Urothelium cell line (cell line): Measurements from ENCODE around the gene MACROD1.

Source experiments
- DNase-seq: peaks from one replicate; pipeline ENCODE4 v3.0.0; 2011; ENCODE audit warnings: low spot score, mixed read lengths
- FAIRE-seq: peaks from 2 replicates; lab custom pipeline; 2011; peaks lifted over from hg19 to GRCh38; lab: Jason Lieb, UNC

The MACROD1 gene

DNA sequence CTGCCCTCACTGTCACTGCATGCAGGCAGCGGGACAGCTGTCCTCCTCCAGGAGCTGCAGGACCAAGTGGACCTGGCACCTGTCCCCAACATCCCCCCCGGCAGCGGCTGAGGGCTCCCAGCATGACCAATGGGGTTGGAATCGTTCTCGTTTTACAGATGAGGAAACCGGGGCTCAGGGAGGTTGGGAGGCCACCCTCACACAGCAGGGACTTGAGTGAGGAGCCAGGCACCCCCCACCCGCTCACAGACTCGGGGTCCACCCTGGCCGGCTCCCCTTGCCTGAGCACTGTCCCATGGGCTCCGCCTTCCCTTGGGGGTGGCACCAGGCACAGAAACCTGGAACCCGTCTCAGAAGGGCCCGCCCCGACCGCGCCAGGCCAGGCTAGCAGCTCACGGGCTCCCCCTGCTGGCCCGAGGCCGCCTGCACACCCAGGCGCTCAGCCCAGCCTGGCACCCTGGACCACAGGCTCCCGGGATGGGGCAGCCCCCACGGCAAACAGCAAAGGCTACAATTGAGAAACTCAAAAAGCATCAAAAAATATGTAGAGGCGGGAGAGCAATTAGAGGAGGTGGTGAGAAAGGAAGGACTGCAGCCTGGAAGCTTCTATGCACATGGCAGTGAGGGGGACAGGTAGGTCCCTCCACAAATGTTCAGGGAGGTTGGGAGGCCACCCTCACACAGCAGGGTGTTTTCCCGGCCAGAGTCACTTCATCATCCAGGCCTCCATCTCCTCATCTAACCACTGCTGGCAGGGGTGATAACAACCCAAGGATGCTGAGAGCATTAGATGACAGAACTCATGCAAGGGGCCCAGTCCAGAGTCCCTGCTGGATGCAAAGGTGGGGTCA lies 12.8 kb downstream of the MACROD1 start:
- FAIRE-seq (no peak), DNase-seq (peak; percentile 94)

DNA sequence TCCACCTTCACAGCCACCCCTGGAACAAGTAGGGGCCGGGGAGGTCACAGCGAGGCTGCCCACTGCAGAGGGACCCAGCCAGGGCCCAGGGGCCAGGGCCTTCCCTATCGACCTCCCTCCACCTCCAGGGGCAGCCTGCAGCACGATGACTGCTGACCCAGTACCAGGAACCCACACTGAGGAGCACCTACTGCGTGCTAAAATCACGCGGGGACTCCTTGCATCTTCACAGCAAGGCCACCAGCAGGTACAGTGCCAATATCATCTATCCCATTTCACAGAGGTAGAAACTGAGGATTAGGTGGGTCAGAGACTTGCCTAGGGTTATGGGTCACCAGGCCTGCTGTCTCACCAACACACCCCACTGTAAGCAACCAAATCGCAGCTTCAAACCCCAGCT lies 14.6 kb downstream of the MACROD1 start:
- no peak for DNase-seq
- no peak for FAIRE-seq

DNA sequence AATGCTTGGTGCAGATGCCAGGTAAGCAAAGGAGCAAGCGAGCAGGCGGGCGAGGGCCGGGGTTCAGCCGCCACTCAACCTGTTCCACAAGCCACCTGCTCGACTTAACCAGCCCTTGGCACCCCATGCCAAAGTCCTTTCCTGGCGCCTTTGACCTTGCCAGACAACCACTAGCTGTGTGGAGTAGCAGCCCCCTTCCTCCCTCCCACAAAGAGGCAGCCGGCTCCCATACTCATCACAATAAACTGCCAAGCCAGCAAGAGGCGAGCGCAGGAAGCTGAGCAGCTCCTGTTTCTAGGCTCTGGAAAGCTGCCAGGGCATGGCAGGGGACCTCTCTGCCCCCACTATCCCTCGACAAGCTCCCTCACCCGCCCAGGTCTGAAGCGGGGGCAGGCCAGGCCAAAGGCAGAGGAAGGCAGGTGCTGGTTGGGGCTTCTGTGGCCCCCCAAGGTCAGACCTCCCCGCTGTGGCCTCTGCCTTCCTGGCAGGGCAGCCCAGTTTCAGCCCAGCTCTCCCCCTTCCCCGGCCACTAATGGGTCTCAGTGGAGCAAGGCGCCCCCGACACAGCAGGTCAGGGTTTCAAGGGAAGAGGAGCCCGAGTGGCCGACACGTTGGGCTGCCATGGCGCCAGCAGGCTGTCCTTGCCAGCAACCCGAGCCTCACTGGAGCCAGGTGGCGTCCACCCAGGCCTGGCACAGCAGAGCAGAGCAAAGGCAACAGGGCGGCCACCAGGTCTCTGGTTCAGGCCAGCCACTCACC lies 15.3 kb downstream of the MACROD1 start:
- FAIRE-seq (no peak), DNase-seq (no peak)

DNA sequence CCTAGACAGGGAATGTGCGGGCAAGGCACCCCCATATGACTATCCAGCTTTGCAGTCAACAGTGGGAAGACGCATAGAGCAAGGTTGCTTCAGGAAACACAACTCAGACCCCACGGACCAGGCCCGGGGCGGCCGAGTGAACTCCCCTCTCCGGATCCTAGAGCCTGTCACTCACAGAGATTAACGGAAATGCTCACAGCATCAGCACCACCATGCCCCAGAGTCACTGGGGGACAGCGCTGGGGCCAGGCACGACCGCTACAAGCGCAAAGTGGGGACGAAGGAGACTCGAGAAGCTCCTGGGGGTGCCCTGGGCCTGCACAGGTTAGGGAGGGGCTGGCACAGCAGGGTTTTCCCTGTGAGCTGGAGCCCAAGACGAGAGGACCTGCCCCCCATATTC lies 15.9 kb downstream of the MACROD1 start:
- FAIRE-seq: no peak
- DNase-seq: no peak

DNA sequence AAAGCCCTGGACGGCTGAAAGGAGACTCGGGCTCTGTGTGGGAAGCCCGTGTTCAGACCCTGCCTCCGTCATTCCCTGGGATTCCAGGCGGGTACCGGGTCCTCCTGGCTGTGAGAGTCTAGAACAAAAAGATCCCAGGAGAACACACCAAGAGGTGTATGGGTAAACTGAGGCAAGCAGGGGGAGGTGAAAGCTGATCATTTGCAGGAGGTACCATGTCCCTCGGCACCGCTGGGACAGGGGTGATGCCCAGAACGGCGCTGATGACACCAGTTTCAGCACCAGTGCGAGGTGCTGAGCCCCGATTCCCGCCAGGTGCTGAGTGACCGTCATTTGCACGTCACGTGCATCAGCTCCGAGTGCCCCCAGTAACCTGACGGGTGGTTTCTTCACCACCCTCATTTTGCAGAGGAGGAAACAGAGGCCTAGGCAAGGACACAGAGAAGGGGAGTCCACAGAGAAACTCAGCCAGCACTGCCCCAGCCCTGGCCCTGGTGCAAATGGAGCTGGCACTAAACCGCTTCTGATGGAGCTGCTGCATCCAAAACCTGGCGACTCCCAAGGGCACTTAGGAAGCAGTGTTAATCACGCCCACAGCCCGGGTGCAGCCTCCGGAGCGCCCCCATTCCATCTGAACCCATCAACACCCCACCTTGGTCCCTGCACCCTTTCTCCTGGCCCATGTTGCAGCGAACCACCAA lies 16.8 kb downstream of the MACROD1 start:
- DNase-seq: no peak
- FAIRE-seq: no peak

DNA sequence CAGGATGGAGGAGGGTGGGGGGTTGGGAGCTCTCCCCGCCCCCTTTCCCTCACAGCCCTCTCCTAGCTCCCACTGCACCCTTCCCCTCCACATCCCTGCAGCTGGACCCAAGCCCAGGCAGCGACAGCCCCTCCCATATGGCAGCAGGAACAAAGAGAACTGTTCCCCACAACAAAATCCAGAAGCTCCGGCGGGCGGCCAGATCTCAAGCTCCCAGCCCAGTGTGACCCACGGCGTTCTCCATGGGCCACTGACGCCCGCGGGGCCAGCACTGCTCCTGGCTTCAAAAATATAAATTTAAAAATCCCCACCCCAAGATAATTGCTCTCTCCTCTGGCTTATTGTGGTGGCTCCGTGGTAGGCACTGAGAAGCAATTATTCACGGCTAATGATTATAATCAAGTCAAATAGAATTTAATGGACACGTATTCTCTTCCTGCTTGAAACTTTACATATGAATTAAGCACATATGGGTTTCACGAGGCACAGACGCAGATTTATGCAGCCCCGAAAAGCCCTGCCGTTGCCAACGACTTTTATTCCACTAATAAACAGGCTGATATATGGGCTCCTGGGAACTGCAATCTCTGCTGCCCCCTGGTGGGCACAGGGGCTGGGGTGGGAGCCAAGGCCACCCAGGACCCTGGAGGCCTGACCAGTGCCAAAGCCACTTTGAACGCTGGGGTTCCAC lies 17.5 kb downstream of the MACROD1 start:
- FAIRE-seq (no peak), DNase-seq (peak; percentile 79)

DNA sequence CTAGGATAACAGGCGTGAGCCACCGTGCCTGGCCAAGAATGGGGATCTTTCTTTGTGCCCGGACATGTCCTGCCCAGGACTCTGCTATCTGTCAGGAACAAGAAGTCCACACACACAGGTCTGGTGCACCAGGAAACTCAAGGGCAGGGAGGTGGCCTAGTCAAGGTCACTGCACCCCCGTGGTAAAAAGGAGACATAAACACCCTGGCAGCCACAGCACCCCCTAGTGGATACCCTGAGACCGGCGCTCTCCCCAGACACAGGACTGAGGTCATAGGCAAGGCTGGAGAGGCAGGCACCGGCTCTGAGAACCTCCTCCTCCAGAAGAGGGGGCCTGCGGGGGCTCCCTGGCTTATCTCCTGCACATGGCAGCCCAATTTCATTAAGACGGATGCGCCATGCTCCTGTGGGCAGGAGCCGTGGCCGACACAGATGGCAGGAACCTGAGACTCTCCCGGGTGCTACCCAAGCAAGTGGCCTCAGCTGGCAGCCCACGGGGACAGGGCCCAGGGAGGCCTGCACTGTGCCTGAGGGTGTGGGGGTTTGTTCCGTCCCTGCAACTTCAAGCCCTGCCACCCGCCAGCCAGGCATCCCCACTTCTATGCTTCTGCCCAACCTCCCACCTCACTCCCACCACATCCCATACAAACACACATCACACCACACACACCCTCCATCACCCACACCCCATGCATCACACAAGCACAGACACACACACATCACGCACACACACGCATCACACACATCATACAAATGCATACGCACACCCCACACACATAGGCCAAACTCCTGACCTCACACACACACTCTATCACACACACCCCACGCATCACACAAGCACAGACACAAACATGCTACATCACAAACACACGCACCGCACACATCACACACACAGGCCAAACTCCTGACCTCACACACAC lies 19.6 kb downstream of the MACROD1 start:
- DNase-seq (peak; percentile 71), FAIRE-seq (peak; percentile 97)

DNA sequence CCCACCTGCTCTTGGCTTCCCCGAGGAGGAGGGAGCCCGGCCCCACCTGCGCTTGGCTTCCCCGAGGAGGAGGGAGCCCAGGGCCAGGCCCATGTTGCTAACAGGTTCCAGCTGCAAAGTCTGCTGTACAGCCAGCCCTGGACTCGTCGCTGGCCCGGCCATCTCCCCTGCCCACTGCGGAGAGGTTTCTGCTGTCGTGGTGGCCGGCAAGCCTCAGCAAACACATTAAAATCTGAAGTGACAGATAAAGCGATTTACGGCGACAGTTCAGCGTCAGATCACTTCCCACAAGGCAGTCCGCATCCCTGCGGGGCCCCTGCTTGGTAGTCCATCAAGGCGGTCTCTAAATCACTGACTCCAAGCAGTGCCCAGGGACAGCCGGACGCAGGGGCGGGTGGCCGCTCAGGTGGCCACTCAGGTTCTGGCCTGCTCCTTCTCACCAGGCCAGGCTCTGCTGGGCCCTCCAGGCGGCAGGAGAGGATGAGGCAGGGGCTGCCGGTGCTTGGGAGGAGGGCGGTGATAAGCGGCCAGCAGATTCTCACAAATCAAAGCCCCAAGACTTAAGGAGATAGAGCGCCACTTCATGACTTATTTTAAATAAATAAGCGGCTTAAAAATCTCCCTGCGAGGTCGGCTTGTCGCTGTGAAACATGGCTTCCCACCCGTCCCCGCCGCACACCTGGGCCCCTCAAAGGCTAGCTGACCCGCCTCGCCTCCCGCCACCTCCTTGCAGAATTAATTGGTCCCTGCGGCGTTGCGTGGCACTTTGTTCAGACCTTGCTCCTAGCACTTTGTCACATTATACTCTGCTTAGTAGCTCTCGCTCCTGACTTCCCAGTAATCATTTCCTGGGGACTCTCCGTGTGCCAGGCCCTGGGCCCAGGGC lies 21.1 kb downstream of the MACROD1 start:
- no peak for FAIRE-seq
- DNase-seq: no peak

DNA sequence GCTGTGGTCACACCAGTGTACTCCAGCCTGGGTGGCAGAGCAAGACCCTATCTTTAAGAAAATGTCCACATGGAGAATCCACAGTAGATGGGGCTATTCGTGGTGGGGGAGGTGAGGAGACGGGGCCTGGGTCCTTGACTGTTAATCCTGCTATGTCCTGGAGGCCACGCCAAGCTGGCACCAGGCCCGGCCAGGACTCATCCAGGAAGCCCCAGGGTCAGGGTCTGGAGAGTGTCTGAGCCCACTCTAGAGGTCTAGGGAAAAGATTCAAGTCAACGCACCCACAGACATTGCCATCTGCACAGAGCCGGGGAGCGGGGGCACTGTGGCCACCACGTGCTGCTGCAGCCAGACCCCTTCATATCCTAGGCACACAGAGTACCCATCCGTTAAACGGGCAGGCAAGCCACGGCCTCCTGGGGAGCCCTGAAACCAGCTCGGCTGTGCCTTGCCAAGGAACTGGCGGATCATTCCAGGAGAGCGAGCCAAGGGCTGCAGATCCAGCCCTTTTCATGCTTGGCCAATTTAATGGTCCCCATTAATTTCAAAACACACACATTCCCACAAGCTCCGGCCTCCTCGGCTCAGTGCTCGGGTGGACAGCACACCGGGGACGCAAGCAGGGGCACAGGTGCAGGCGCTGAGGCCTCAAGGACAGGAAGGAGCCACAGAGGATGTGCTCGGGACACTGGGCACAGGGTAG lies 24.7 kb downstream of the MACROD1 start:
- DNase-seq: no peak
- no peak for FAIRE-seq

DNA sequence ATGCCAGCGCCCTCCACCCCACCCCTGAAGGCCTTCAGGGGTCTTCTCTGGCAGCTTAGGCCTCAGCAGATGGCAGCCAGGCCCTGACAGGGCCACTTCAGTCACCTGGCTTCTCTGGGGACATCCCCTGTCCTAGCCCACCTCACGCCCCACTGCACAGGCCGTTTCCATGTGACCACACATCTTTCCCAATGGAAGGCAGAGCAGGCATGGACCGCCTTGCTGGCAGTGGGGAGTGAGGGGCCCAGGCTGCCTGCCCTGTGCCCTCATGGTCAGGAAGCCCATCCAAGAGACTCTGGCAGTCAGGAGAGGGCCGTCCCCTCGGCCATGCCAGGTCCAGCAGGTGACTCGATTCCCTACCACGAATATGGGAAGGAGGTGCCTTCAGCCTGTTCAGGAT lies 25.8 kb downstream of the MACROD1 start:
- no peak for DNase-seq
- FAIRE-seq: no peak

DNA sequence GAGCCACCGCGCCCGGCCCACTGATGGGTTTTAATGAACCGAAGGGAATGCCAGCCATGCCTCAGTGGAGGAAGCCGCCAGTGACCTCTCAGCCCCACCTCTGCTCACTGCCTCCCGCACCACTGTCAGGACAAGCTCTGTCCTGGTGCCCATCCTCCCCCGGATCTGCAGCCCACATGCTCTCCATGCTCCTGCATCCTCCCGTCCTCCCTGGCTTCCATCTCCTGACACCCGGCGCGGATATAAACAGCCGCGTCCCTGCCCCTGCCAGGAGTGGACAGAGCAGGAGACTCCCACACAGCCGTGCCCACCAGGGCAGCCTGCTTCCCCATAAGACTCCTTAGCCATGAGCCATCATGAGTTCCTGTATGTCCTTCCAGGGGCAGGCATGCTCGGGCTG lies 26.9 kb downstream of the MACROD1 start:
- no peak for FAIRE-seq
- no peak for DNase-seq

DNA sequence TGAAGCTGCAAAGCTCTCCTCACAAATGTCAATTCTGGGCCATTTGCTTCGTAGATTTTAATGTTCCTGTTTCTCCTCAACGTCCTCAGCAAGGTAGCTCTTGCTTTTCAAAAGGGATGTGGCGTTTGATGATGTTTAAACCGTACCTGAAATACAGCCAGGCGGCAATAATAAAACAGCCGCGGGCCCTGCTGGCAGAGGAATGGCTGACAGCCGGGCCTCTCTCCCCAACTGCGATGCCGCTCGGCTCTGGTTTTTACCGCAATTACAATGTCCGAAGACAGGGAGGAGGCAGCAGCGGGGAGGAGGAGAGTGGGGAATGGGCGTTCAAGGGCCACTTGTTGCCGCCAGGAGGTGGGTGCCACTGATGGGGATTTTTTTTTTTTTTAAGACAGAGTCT lies 27.5 kb downstream of the MACROD1 start:
- no peak for DNase-seq
- no peak for FAIRE-seq

DNA sequence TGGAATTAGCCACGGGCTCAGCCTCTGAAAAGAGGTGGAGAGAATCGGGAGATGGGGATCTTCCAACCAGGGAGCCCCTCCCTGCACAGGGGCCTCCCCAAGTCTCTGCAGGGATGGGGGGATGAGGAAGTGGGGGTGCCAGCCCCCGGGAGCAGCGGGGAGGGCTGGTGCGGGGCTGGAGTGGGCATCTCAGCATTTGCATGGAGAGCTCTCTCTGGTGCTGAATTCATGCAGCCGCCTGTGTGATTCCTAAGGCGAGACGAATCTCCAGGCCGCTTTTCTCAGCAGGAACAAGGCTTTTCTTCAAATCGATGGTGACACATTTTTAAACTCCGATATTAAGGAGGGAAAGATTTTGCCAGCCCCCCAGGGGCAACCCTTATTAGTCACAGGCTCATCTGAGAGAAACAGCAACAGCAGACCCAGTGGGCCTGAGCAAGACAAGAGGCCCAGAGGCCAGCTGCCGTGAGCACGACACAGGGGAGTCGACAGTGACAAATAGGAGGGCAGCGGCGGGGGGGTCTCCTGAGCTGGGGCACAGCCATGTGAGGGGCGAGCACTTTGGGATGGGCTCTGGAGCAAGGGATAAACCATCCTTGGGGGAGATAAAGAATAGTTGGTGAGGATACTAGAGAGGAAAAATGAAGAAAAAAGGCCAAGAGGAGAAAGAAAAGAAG lies 29.0 kb downstream of the MACROD1 start:
- DNase-seq (no peak), FAIRE-seq (no peak)

DNA sequence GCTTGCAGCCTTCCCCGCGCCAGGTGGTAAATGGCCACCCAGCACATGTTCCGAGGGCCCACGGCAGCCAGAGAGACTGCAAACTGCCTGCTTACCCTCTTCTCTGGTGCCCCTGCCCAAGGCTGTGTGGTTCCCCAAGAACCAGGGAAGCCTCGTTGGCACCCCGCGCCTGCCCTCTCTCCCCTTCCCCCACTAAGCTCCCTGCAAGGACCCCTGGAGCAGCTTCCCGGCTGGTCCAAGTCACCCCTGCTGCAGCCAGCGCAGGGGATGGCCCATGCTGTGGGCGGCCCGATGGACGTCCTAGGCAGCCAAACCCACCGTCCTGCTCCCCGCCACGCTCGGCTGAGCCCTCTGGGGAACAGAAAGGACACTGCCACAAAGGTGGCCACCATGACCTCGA lies 30.2 kb downstream of the MACROD1 start:
- FAIRE-seq: no peak
- DNase-seq: no peak

DNA sequence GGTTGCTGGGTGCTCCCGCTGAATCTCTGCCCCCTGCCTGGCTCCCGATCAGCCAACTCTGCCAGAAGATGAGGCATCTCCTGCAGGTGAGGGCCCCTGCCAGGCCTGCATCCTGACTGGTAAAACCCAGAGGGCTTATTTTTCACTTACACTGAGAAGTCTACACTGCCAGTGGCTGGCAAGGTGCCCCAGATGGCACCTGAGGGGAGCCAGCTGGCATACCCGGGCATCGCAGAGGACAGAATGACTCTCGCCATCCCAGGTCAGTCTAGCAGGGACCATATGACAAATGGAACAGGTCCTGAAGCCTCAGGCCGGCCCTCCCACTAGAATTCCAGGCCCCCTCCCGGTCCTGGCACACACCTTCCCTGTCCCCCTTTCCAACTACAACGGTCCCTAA lies 30.9 kb downstream of the MACROD1 start:
- DNase-seq (no peak), FAIRE-seq (no peak)

DNA sequence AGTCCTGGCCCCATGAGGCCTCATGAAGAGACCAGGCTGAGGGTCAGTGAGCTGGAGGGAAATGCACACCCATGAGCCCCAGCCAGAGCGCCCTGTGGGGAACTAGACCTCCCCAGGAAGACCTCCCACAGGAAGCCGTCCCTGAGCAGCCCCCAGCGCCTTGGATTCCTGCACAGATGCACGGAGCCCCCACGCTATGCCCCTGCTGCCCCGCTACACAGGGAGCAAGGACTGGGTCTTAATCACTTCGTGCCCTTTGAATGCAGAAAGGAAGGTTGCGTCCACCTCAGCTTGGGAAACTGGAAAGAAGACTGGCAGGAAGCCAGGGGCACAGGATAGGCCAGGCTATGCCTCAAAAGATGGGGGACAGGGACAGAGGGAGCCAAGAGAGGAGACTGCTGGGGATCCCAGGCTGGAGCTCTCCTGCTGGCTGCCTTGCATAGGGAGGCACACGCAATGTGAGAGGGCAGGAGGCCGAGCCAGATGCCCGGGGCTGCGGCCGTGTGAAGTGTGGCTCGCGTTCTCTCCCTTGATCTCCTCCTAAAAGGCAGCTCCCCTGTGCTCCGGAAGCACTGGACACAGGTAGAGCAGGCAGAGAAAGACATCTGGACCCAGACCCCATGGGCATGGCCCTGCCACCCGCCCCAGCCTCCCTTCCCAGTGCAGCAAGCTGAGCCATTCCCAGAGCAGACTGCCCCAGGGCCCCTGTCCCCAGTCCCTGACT lies 32.8 kb downstream of the MACROD1 start:
- no peak for FAIRE-seq

DNA sequence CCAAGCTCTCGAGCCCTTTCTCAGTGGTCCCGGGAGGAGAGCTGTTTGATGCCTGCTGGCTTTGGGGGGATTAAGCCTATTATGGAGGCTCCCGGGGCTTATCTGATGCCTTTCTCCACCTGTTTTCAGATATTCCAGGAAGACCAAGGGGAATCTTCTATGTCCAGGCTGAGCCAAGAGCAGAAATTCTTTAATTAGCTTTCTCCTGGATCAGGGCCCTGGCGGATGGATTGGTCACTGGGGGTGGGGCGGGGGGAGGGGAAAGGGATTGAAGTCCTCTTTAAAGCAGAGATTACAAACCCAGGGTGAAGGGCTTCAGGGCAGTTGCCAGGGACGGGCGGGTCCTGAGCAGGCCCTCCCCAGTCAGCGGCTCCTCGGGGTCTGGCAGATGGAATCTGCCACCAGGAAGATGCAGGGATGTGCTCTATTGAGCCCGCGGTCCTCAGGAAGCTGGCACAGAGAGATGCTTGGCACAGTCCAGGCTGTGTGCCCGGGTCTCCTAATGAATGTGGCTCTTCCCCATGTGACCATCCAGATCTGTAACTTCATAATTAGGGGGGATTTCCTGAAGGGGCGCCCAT lies 33.6 kb downstream of the MACROD1 start:
- no peak for FAIRE-seq
- no peak for DNase-seq

More for the DNA sequence above, 32.8 kb downstream of the MACROD1 start:
- no peak for DNase-seq
